Activated naive CD4-positive, alpha-beta T cell treated with Interleukin-2 at 50 U/mL for 16 hours (primary cell): ENCODE results near the gene DTD1.
"Not testable (repeated sequence)": the region's sequence is repeated elsewhere in the genome, so short reads cannot be mapped to it uniquely, and the experiment has no call there.

Experiments
- DNase-seq: peaks from one replicate; pipeline ENCODE4 v3.0.0-alpha.2; 2020

The DTD1 gene

GRCh38 chr20:18749528-18749927, 161.7 kb downstream of the DTD1 start:
- DNase-seq = no peak

GRCh38 chr20:18750735-18751134, 162.9 kb downstream of the DTD1 start:
- DNase-seq = no peak

GRCh38 chr20:18754030-18754652, 166.3 kb downstream of the DTD1 start:
- DNase-seq = no peak

GRCh38 chr20:18754653-18755045, 166.8 kb downstream of the DTD1 start:
- DNase-seq = no peak

GRCh38 chr20:18760852-18761251, 173.0 kb downstream of the DTD1 start:
- not testable (repeated sequence) for DNase-seq

- no peak for DNase-seq
Observed at GRCh38 chr20:18767676-18768075, 179.8 kb downstream of the DTD1 start.

- DNase-seq = no peak
Observed at GRCh38 chr20:18773566-18773965, 185.7 kb downstream of the DTD1 start.

GRCh38 chr20:18774207-18774606, 186.4 kb downstream of the DTD1 start:
- DNase-seq = no peak

- DNase-seq = no peak
Observed at GRCh38 chr20:18775633-18776032, 187.8 kb downstream of the DTD1 start.

- no peak for DNase-seq
Observed at GRCh38 chr20:18778690-18779392, 191.0 kb downstream of the DTD1 start.

- no peak for DNase-seq
Observed at GRCh38 chr20:18780385-18781130, 192.7 kb downstream of the DTD1 start.

- no peak for DNase-seq
Observed at GRCh38 chr20:18781509-18781908, 193.7 kb downstream of the DTD1 start.

- no peak for DNase-seq
Observed at GRCh38 chr20:18783385-18783959, 195.6 kb downstream of the DTD1 start.

GRCh38 chr20:18787046-18787445, 199.2 kb downstream of the DTD1 start:
- not testable (repeated sequence) for DNase-seq

GRCh38 chr20:18788021-18788420, 200.2 kb downstream of the DTD1 start:
- DNase-seq = no peak

GRCh38 chr20:18790787-18791186, 202.9 kb downstream of the DTD1 start:
- DNase-seq = no peak

GRCh38 chr20:18793625-18794427, 206.0 kb downstream of the DTD1 start:
- DNase-seq = peak; percentile 86

GRCh38 chr20:18794428-18794787, 206.6 kb downstream of the DTD1 start:
- no peak for DNase-seq

- DNase-seq = no peak
Observed at GRCh38 chr20:18795366-18795765, 207.5 kb downstream of the DTD1 start.

- no peak for DNase-seq
Observed at GRCh38 chr20:18796282-18796833, 208.5 kb downstream of the DTD1 start.

- DNase-seq = no peak
Observed at GRCh38 chr20:18801516-18801915, 213.7 kb downstream of the DTD1 start.

- no peak for DNase-seq
Observed at GRCh38 chr20:18802012-18802634, 214.3 kb downstream of the DTD1 start.
